Measurements from ENCODE around the gene RGPD8. TPM values are rescaled to one million over a fixed set of nuclear protein-coding genes. Genes with fewer than 3 reads are reported as not detected.

RGPD8 gene
- total RNA-seq, 2 donors from 2014 or later = 30.3 to 53.3 TPM

DNA sequence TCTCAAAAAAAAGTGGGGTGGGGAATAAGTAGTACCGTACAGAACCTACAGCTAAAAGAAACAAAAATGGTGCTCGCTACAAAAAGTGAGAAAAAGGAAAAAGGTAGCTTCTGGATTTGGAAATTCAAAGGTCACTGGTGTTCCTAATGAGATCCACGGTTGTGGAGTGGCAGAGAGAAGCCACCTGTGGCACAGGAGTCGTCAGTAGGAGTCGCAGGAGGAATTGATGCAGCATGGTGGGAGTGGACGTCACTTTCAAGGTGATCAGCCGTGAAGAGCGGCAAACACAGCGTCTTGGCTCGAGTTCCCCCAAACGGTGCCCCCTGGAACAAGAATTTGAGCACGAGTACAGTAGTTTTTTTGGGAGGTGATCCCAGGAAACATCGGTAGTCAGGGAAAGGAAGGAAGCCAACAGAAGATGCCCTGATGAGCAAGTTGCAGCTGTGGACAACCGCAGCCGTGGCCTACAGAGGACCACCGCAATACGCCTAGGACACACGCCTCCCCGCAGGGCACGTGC, 47.1 kb upstream of the RGPD8 start:
- Histone ChIP-seq H3K27ac (peak overlapping the region; percentile 57 to 68), H3K4me1 (ENCODE audit: control insufficient read depth in 1 of 2, low read depth in 2 of 2) (peaks cover 10 to 24% of the 10 kb centered on the region in 2 donors), H3K36me3 (no peaks in the 10 kb centered on the region), H3K4me3 (peak overlapping the region; percentile 78), H3K27me3 (replicated peaks; ENCODE audit: insufficient read depth) (no peaks in the 10 kb centered on the region), H3K9me3 (no peaks in the 10 kb centered on the region)
- ATAC-seq (ENCODE audit: insufficient number of reproducible peaks, low FRiP score, low read depth) (no peak), DNase-seq (ENCODE audit: low spot score) (no peak)
- TF ChIP-seq, protein P1, sequence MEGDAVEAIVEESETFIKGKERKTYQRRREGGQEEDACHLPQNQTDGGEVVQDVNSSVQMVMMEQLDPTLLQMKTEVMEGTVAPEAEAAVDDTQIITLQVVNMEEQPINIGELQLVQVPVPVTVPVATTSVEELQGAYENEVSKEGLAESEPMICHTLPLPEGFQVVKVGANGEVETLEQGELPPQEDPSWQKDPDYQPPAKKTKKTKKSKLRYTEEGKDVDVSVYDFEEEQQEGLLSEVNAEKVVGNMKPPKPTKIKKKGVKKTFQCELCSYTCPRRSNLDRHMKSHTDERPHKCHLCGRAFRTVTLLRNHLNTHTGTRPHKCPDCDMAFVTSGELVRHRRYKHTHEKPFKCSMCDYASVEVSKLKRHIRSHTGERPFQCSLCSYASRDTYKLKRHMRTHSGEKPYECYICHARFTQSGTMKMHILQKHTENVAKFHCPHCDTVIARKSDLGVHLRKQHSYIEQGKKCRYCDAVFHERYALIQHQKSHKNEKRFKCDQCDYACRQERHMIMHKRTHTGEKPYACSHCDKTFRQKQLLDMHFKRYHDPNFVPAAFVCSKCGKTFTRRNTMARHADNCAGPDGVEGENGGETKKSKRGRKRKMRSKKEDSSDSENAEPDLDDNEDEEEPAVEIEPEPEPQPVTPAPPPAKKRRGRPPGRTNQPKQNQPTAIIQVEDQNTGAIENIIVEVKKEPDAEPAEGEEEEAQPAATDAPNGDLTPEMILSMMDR (IDR thresholded peaks at IDR 0.05) = no peak

DNA sequence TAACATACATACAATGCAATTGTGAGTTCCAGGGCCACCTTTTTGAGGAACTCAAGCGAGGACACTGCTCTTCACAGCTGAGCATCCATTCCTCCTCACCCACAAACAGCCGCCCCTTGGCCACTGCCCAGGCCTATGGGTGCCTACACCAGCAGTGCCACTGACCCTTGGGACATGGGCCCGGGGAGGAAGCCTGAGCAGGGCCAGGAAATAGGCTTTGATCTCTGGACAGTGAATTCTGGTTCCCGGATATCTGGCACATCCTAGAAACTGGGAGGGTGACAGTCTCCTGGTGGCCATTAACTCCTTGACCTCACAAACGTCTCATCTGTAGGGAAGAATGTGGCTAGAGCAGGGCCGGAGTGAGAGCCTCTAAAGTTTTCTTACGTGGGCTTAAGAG, 43.0 kb upstream of the RGPD8 start:
- peaks cover 6% of the 10 kb centered on the region in 2 donors for H3K4me1 ChIP-seq (ENCODE audit: control insufficient read depth in 1 of 2, low read depth in 2 of 2)
- no peak overlapping the region for H3K4me3 ChIP-seq
- TF ChIP-seq, protein P1 (IDR thresholded peaks at IDR 0.05) = no peak
- H3K36me3 ChIP-seq = no peaks in the 10 kb centered on the region
- DNase-seq (ENCODE audit: low spot score) = no peak
- no peak overlapping the region for H3K27ac ChIP-seq
- H3K27me3 ChIP-seq (replicated peaks; ENCODE audit: insufficient read depth) = no peaks in the 10 kb centered on the region
- ATAC-seq (ENCODE audit: insufficient number of reproducible peaks, low FRiP score, low read depth) = no peak
- H3K9me3 ChIP-seq = no peaks in the 10 kb centered on the region

DNA sequence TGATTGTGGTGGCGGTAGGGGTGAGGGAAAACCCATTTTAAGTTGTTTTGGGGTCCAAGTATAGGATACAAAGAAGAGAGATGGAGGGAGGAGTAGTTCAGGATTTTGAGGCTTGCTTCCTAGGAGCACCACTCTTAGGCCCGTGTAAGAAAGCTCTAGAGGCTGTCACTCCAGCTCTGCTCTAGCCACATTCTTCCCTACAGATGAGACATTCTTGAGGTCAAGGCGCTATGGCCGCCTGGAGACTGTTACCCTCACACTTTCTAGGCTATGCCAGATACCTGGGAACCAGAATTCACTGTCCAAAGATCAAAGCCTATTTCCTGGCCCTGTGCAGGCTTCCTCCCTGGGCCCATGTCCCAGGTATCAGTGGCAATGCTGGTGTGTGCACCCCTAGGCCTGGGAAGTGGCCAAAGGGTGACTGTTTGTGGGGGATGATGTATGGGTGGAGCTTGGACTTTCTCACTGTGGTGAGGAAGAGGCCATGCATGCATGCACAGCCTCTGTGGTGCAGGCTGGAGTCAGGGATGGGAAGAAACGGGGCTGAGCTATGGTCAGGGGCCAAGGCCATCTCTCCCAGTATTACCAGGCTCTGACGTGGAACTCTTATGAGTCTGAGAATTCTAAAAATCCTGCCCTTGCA, 41.5 kb upstream of the RGPD8 start:
- ATAC-seq (ENCODE audit: insufficient number of reproducible peaks, low FRiP score, low read depth) (no peak), DNase-seq (ENCODE audit: low spot score) (no peak)
- Histone ChIP-seq H3K9me3 (no peaks in the 10 kb centered on the region), H3K4me3 (no peak overlapping the region), H3K27ac (no peak overlapping the region), H3K27me3 (replicated peaks; ENCODE audit: insufficient read depth) (no peaks in the 10 kb centered on the region), H3K4me1 (ENCODE audit: control insufficient read depth in 1 of 2, low read depth in 2 of 2) (no peaks in the 10 kb centered on the region), H3K36me3 (no peaks in the 10 kb centered on the region)
- TF ChIP-seq, protein P1 (IDR thresholded peaks at IDR 0.05) = no peak

DNA sequence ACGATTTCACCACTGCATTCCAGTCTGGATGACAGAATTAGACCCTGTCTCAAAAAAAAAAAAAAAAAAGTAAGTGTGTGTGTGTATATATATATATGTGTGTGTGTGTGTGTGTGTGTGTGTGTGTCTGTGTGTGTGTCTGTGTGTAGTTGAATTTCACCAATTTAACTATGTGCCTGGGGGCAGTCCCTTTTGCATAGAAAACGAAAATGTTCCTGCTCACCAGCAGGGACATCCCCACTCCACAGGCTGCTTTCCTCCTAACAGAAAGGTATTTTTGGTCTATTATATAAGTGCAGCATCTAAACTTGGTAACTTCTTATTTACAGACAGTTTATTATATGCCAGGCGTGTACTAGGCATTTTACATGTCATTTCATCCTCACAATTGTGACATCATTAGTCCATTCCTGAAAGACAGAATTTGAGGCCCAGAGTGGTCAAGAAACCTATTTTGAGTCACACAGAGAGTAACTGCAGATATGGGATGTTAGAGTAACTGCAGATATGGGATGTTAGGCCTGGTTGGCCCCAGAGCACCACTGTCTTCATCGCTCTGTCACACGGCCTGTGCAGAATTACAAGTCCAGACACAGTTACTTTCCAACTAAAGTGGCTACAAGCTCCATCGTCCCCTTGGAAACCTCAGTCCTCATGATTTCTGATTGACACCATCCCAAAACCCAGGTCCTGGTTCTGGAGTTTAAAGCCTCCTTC, 39.3 kb upstream of the RGPD8 start:
- ATAC-seq (ENCODE audit: insufficient number of reproducible peaks, low FRiP score, low read depth) (no peak), DNase-seq (ENCODE audit: low spot score) (no peak)
- Histone ChIP-seq H3K9me3 (no peaks in the 10 kb centered on the region), H3K4me3 (no peak overlapping the region), H3K36me3 (no peaks in the 10 kb centered on the region), H3K27ac (no peak overlapping the region), H3K4me1 (ENCODE audit: control insufficient read depth in 1 of 2, low read depth in 2 of 2) (no peaks in the 10 kb centered on the region), H3K27me3 (replicated peaks; ENCODE audit: insufficient read depth) (no peaks in the 10 kb centered on the region)
- TF ChIP-seq, protein P1 (IDR thresholded peaks at IDR 0.05) = no peak

DNA sequence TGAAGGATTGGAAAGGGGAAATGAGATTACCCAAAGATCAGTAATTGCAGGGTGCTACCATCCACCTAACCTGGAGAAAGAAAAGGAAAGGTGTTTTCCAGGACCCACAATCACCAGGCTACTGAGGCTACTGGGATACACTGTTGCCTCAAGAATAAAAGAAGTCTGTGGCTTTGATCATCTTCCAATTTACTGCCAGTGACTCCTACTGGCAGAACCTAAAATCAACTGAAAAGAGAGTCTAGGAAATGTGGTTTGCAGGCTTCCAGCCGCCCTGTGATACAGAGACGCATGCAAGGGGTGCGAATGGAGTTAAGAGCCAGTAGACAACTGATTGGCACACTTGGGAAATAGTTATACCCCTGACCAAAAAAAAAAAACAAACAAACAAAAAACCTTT, 31.9 kb upstream of the RGPD8 start:
- no peaks in the 10 kb centered on the region for H3K9me3 ChIP-seq
- no peaks in the 10 kb centered on the region for H3K4me1 ChIP-seq (ENCODE audit: control insufficient read depth in 1 of 2, low read depth in 2 of 2)
- no peaks in the 10 kb centered on the region for H3K36me3 ChIP-seq
- no peak overlapping the region for H3K4me3 ChIP-seq
- H3K27me3 ChIP-seq (replicated peaks; ENCODE audit: insufficient read depth) = no peaks in the 10 kb centered on the region
- ATAC-seq (ENCODE audit: insufficient number of reproducible peaks, low FRiP score, low read depth) (no peak), DNase-seq (ENCODE audit: low spot score) (no peak)
- TF ChIP-seq, protein P1 (IDR thresholded peaks at IDR 0.05) = no peak
- no peak overlapping the region for H3K27ac ChIP-seq

Measured in thoracic aorta (tissue), 2 donors.